Body of pancreas (tissue), 4 donors: ENCODE results near the gene WHRN.

ENCODE experiments used
- POLR2A ChIP-seq, 3 donors: fragments of 450-650 bp; IDR thresholded peaks; one replicate each; pipeline ENCODE4 v1.6.1; 2016; ENCODE audit warnings: antibody characterized with exemption in 3 of 3, mild to moderate bottlenecking in 2 of 3
- TF ChIP-seq, protein P1 (sequence below), 7 experiments: fragments of 450-650 bp in 4 of 7; fragments of 200-600 bp in 3 of 7; sonication (generic) in 3 of 7; IDR thresholded peaks; one replicate each; pipeline ENCODE4 v1.5.1; 2016 to 2019; ENCODE audit warnings: antibody characterized with exemption in 7 of 7

DNA sequence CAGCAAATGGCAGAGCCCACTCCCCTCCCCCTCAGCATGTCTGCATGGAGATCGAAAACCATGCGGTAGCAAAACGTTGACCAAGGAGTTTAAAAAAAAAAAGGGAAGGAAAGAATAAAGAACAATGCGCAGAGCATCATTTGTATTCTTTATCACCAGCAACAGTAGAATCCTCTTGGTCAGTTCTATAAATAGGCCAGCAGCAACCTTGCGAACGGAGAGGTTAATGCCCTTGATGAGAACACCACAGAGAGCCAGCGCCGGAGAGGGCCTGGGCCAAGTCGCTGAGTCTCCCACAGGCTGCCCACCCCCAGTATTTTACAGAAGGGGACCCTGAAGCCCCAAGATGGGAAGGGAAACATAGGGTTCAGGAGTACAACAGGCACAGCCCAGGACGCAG lies 22.7 kb downstream of the WHRN start:
- TF ChIP-seq, protein P1, sequence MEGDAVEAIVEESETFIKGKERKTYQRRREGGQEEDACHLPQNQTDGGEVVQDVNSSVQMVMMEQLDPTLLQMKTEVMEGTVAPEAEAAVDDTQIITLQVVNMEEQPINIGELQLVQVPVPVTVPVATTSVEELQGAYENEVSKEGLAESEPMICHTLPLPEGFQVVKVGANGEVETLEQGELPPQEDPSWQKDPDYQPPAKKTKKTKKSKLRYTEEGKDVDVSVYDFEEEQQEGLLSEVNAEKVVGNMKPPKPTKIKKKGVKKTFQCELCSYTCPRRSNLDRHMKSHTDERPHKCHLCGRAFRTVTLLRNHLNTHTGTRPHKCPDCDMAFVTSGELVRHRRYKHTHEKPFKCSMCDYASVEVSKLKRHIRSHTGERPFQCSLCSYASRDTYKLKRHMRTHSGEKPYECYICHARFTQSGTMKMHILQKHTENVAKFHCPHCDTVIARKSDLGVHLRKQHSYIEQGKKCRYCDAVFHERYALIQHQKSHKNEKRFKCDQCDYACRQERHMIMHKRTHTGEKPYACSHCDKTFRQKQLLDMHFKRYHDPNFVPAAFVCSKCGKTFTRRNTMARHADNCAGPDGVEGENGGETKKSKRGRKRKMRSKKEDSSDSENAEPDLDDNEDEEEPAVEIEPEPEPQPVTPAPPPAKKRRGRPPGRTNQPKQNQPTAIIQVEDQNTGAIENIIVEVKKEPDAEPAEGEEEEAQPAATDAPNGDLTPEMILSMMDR (IDR thresholded peaks at IDR 0.05) = no peak
- TF ChIP-seq POLR2A (IDR thresholded peaks at IDR 0.05) = no peak
